Measurements from ENCODE around the gene ACSS1. TPM values are rescaled to one million over a fixed set of nuclear protein-coding genes. Genes with fewer than 3 reads are reported as not detected.

The ACSS1 gene
- total RNA-seq, 1 experiment from 2014 or later: 0.51 TPM

DNA sequence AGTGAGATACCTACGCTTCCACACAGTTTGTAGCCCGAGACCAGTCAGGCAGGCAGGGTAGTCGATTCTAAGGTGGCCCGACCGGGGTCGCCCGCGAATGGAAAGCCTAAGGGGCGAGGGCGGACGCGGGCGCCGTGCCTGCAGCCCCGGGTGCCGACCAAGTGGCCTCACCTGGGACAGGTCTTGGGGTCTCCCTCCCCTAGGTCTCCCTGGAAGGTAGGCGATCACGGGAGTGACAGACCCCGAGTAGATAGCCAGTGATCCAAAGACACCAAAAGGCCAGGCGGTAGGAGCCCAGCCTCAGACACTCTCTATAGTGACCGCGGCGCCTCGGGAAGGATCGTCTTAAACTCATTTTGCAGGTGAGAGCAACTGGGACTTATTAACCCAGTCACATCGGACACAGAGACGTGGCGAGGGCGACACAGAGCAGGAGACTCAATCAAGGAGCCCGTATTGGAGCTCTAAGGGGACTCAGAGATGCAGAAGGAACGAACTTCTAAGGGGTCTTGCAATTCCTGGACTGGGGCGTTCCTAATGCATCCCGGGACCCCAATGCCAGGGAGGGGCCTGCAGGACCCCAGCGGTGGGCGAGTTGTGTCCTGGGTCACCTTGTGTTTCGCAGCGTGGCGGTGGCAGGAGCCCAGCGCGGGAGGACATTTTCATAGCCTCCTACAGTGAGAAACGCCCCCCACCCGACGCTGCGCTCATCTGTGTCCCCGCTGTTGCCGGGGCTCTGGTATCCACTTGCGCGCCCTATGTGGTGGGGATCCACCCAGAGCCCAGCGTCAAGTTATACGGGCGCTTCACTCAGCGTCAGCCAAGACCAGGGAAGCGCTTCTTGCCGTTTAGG, 26.1 kb upstream of the ACSS1 start:
- intact Hi-C loops (cut with micrococcal nuclease): no loop called here
- Mint-ChIP-seq H3K4me3 (ENCODE audit: unreplicated experiment) (no peak overlapping the region), H3K4me1 (ENCODE audit: insufficient read depth, unreplicated experiment) (no peaks in the 10 kb centered on the region)

DNA sequence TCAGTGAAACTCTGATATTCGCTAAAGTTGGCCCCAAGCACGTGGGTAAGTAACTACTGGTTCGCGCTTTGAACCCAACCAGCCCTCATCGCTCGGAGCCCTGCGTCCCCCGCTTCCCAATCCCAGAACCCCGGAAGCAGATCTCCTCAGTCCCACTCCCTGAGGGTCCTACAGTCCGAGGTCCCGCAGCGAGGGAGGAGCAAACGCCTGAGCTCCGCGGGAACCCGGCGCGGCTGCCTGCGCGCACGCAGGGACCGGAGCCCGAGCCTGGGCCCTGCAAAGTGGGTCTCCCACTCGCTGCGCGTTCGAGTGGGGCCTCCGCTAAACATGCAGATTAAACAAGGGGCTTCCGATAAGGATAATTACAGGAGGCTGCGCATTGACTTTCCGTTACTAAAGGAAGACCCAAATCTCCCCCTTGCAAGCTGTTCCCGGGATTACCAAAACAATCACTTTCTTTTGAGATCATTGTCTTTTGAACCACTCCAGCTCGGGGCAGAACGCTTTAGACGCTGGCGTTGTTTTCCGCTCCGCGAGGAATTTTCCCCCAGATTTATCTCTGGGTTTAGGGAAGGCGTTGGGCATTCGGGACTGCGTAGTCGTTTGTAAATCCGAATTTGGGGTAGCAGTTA, 25.3 kb upstream of the ACSS1 start:
- POLR2A ChIA-PET: no interaction called here

More for the DNA sequence above, 26.1 kb upstream of the ACSS1 start:
- POLR2A ChIA-PET: no interaction called here
- BruUV-seq (replicated peaks): no TSS peak
- CTCF ChIA-PET: interaction anchor here (0.7 kb wide), 1 partner anchor 316 kb away, joined by 3 read pairs; no protein-coding TSS in a partner anchor
- no peak overlapping the region for H3K27ac Mint-ChIP-seq (ENCODE audit: low read depth, unreplicated experiment)
- no peaks in the 10 kb centered on the region for H3K36me3 Mint-ChIP-seq (ENCODE audit: insufficient read depth, unreplicated experiment)
- no peaks in the 10 kb centered on the region for H3K9me3 Mint-ChIP-seq (ENCODE audit: unreplicated experiment)
- DNase-seq (ENCODE audit: unreplicated experiment): no peak
- TF ChIP-seq, protein P1, sequence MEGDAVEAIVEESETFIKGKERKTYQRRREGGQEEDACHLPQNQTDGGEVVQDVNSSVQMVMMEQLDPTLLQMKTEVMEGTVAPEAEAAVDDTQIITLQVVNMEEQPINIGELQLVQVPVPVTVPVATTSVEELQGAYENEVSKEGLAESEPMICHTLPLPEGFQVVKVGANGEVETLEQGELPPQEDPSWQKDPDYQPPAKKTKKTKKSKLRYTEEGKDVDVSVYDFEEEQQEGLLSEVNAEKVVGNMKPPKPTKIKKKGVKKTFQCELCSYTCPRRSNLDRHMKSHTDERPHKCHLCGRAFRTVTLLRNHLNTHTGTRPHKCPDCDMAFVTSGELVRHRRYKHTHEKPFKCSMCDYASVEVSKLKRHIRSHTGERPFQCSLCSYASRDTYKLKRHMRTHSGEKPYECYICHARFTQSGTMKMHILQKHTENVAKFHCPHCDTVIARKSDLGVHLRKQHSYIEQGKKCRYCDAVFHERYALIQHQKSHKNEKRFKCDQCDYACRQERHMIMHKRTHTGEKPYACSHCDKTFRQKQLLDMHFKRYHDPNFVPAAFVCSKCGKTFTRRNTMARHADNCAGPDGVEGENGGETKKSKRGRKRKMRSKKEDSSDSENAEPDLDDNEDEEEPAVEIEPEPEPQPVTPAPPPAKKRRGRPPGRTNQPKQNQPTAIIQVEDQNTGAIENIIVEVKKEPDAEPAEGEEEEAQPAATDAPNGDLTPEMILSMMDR (IDR thresholded peaks at IDR 0.05; ENCODE audit: unreplicated experiment): no peak
- H3K27me3 Mint-ChIP-seq (ENCODE audit: insufficient read depth, unreplicated experiment): peaks cover 34% of the 10 kb centered on the region

DNA sequence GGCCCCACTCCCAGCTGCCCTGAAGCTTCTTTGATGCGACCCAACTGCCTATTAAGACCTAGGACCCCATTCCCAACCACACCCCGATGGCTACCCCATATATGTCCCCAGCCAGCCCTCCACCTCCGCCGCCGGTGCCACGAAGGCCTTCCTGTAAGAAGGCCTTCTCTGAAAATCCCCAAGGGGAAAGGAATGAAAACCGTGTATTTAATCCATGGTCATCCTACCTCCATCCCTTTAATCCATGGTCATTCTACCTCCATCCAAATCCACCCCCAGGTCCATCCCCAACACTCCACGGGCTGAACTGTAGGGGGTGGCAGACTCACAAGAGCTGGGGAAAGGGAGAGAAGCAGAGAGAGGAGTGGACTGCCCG, 24.5 kb upstream of the ACSS1 start:
- intact Hi-C loops (cut with micrococcal nuclease): no loop called here
- no peak for DNase-seq (ENCODE audit: unreplicated experiment)
- no peak overlapping the region for H3K27ac Mint-ChIP-seq (ENCODE audit: low read depth, unreplicated experiment)
- CTCF ChIA-PET: no interaction called here
- H3K4me3 Mint-ChIP-seq (ENCODE audit: unreplicated experiment): no peak overlapping the region
- no peaks in the 10 kb centered on the region for H3K36me3 Mint-ChIP-seq (ENCODE audit: insufficient read depth, unreplicated experiment)
- no peaks in the 10 kb centered on the region for H3K4me1 Mint-ChIP-seq (ENCODE audit: insufficient read depth, unreplicated experiment)
- POLR2A ChIA-PET: no interaction called here
- BruUV-seq (replicated peaks): no TSS peak
- TF ChIP-seq, protein P1 (IDR thresholded peaks at IDR 0.05; ENCODE audit: unreplicated experiment): no peak
- no peaks in the 10 kb centered on the region for H3K9me3 Mint-ChIP-seq (ENCODE audit: unreplicated experiment)
- H3K27me3 Mint-ChIP-seq (ENCODE audit: insufficient read depth, unreplicated experiment): peaks cover 47% of the 10 kb centered on the region

More for the DNA sequence above, 25.3 kb upstream of the ACSS1 start:
- CTCF ChIA-PET: no interaction called here
- Mint-ChIP-seq H3K27me3 (ENCODE audit: insufficient read depth, unreplicated experiment) (peaks cover 39% of the 10 kb centered on the region), H3K4me3 (ENCODE audit: unreplicated experiment) (no peak overlapping the region), H3K36me3 (ENCODE audit: insufficient read depth, unreplicated experiment) (no peaks in the 10 kb centered on the region), H3K4me1 (ENCODE audit: insufficient read depth, unreplicated experiment) (no peaks in the 10 kb centered on the region), H3K27ac (ENCODE audit: low read depth, unreplicated experiment) (no peak overlapping the region), H3K9me3 (ENCODE audit: unreplicated experiment) (no peaks in the 10 kb centered on the region)
- TF ChIP-seq, protein P1 (IDR thresholded peaks at IDR 0.05; ENCODE audit: unreplicated experiment): no peak
- no TSS peak for BruUV-seq (replicated peaks)
- DNase-seq (ENCODE audit: unreplicated experiment): no peak
- intact Hi-C loops (cut with micrococcal nuclease): no loop called here

DNA sequence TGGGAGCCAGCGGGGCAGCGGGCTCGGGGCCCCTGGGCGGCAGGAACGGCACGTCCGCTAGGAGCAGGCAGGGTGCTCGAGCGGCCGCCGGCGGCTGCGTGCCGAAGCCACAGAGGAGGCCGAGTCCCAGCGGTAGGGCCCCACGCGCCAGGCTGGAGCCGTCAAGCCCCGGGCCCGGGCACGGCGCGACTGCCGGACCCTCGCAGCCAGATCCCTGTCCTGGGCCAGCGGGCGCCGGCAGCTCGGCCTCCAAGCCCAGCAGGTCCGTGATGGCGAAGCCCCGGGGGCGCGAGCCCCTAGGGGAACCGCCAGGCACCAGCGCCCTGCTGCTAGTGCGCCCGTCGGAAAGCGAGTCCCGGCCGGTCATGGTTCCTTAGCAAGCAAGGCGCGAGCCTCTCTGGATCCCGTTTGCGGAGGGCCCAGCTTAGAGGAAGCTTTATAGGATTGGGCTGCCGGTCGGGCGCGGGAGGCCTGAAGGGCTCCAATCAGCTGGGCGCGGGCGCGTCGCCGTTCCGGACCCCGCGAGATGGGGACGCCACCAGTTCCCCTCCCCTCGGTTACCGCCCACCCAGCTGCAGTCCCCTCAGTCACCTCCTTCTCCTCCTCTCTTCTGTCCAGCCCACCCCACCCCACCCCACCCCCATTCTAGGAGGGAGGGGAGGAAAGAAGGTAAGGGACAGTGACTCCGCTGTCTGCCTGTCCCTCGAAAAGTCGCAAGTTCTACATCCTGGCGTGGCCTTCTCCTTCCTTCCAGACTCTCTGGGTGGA, 24.0 kb upstream of the ACSS1 start, which contains the start of gene VSX1:
Gene VSX1, minus strand, starts transcription at position 412 of the 768 bp plus-strand sequence. Its CDS starts 45 bp downstream, at position 367.
- Mint-ChIP-seq H3K4me3 (ENCODE audit: unreplicated experiment) (no peak within 1 kb of the TSS), H3K36me3 (ENCODE audit: insufficient read depth, unreplicated experiment) (no peaks in the 10 kb centered on the region), H3K27me3 (ENCODE audit: insufficient read depth, unreplicated experiment) (peaks cover 48% of the 10 kb centered on the region), H3K27ac (ENCODE audit: low read depth, unreplicated experiment) (no peak within 1 kb of the TSS), H3K9me3 (ENCODE audit: unreplicated experiment) (no peaks in the 10 kb centered on the region), H3K4me1 (ENCODE audit: insufficient read depth, unreplicated experiment) (peaks cover 3% of the 10 kb centered on the region)
- DNase-seq (ENCODE audit: unreplicated experiment): no peak
- BruUV-seq (replicated peaks): no TSS peak
- POLR2A ChIA-PET: no interaction called here
- CTCF ChIA-PET: interaction anchor here (0.5 kb wide), 1 partner anchor 77 kb away, joined by 3 read pairs; no protein-coding TSS in a partner anchor
- intact Hi-C loops (cut with micrococcal nuclease): no loop called here
- TF ChIP-seq, protein P1 (IDR thresholded peaks at IDR 0.05; ENCODE audit: unreplicated experiment): no peak

All from MCF 10A (cell line).